H1 (cell line): ENCODE data around the gene BCAS2.

Source experiments
- CHD1 ChIP-seq: IDR thresholded peaks from 2 replicates; pipeline ENCODE4 v1.6.1; 2012; ENCODE audit warnings: low read depth, low read length, improper control_type of control experiment
- JUN ChIP-seq: IDR thresholded peaks from 2 replicates; pipeline ENCODE4 v1.6.1; 2011; ENCODE audit warnings: low read depth, mild to moderate bottlenecking, improper control_type of control experiment, low read length
- KDM5A ChIP-seq: fragments of 200-600 bp; IDR thresholded peaks from 2 replicates; pipeline ENCODE4 v1.7.1; 2012; ENCODE audit warnings: mild to moderate bottlenecking, low read length, inconsistent platforms, mixed read lengths
- SIX5 ChIP-seq: IDR thresholded peaks from 2 replicates; pipeline ENCODE4 v1.6.1; 2011; ENCODE audit warnings: mild to moderate bottlenecking, low read depth, low read length
- TF ChIP-seq, protein P1 (sequence below), 3 experiments: IDR thresholded peaks; 1 replicate in 2 of 3; 2 replicates in 1 of 3; pipeline versions ENCODE4 v1.5.1 to v1.6.1; 2011; ENCODE audit warnings: low read length in 3 of 3, mild to moderate bottlenecking in 3 of 3, inconsistent platforms in 2 of 3, low read depth in 1 of 3, moderate library complexity in 1 of 3; ENCODE audit not compliant: insufficient read depth in 1 of 3; ENCODE audit errors: control extremely low read depth in 1 of 3
- TF ChIP-seq, protein P2 (sequence below): IDR thresholded peaks from 2 replicates; pipeline ENCODE4 v1.6.1; 2012; ENCODE audit warnings: low read length, inconsistent platforms

DNA sequence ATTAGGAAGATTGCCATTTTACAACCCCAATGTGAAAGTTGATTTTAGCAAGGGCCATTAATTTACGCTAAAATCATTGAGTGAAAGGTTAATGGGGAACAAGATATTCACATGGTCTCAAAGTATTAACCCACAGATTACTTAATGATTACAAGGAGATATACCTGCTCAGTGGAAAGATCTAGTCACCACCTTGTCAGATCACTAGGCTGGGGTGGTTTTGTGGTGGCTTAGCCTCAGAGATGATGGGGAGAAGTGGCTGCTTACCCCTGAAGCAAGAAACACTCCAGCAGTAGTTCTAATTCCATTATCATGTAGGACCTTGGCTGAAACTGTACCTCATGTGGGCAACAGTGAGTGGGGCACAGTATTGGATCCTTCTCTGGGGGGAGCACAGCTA, 50.3 kb downstream of the BCAS2 start:
- TF ChIP-seq KDM5A (no peak), SIX5 (no peak), CHD1 (no peak), JUN (no peak)
- TF ChIP-seq, protein P1, sequence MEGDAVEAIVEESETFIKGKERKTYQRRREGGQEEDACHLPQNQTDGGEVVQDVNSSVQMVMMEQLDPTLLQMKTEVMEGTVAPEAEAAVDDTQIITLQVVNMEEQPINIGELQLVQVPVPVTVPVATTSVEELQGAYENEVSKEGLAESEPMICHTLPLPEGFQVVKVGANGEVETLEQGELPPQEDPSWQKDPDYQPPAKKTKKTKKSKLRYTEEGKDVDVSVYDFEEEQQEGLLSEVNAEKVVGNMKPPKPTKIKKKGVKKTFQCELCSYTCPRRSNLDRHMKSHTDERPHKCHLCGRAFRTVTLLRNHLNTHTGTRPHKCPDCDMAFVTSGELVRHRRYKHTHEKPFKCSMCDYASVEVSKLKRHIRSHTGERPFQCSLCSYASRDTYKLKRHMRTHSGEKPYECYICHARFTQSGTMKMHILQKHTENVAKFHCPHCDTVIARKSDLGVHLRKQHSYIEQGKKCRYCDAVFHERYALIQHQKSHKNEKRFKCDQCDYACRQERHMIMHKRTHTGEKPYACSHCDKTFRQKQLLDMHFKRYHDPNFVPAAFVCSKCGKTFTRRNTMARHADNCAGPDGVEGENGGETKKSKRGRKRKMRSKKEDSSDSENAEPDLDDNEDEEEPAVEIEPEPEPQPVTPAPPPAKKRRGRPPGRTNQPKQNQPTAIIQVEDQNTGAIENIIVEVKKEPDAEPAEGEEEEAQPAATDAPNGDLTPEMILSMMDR (IDR thresholded peaks at IDR 0.05; ENCODE audit: control extremely low read depth in 1 of 3, insufficient read depth in 1 of 3, low read depth in 1 of 3, low read length in 3 of 3): no peak
- TF ChIP-seq, protein P2, sequence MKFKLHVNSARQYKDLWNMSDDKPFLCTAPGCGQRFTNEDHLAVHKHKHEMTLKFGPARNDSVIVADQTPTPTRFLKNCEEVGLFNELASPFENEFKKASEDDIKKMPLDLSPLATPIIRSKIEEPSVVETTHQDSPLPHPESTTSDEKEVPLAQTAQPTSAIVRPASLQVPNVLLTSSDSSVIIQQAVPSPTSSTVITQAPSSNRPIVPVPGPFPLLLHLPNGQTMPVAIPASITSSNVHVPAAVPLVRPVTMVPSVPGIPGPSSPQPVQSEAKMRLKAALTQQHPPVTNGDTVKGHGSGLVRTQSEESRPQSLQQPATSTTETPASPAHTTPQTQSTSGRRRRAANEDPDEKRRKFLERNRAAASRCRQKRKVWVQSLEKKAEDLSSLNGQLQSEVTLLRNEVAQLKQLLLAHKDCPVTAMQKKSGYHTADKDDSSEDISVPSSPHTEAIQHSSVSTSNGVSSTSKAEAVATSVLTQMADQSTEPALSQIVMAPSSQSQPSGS: no peak
